GM18519 (cell line): ENCODE results near the gene WTAP.
"Not testable (repeated sequence)": the region's sequence is repeated elsewhere in the genome, so short reads cannot be mapped to it uniquely, and the experiment has no call there.

Experiments
- ATAC-seq: cut with Tn5 transposase; IDR thresholded peaks from one replicate; pipeline ENCODE4 v1.9.1; 2021; ENCODE audit warnings: mild to moderate bottlenecking, moderate library complexity; ENCODE audit not compliant: unreplicated experiment, low FRiP score

Gene WTAP

DNA sequence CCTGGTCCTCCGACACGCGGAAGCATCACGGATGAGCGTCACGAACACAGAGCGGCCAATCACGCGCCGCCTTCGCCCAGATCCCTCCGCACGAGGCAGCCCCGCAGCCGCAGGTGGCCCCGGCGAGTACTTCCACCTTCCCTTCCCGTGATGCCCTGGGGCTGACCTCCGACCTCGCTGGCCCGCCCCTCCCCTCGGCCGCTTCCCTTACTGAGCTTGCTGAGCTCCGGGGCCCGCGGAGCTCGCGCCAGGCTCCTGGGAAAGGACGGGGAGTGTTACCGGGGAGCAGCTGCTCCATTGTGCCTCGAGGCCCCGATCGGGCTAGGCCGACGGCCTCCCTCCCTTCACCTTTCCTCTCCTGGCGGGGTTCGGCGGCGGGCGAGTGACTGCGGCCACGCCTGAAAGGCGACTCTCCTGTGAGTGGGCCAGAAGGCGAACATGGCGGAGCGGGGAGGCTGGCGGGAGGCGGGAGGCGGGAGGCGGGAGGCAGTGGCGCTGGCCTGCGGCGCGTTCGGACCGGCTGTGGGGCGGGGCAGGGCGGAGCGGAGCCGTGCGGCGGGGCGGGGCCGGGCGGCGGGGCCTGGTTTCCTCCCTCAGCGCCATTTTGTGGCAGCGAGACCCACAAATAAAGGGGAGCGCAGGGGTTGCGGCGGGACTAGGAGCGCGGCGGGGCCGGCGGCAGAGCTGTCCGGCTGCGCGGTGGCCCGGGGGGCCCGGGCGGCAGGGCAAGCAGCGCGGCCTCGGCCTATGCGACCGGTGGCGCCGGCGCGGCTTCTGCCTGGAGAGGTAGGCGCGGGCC, at the start of gene WTAP:
Gene WTAP, plus strand, starts transcription at position 589 of the 799 bp plus-strand sequence. CDS start 8,760 bp downstream, outside the sequence.
- ATAC-seq, result peak; percentile 70

DNA sequence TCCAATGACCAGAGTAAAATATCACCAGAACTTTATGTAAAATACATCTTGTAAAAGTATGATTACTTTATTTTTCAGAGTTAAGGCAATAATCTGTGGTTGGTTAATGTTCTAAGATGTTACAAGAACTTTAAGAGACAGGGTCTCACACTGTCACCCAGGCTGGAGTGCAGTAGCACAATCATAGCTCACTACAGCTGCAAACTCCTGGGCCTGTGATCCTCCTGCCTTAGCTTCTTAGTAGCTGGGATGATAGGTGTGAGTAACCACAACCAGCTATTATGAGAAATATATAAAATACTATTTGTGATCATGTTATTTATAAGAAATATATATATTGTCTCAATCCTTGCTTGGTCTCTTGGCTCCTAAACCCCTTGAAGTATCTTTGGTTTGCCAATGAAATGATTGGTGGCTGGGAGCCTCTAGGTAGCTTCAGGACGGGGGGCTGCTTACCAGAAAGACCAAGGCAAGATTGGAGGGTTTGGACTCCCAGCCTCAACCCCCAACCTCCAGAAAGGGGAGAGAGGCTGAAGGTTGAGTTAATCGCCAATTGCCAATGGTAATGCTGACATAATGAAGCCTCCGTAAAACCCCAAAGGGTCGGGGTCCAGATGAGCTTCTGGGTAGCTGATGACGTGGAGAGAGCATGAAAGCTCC, 49.7 kb upstream of the WTAP start:
- no peak for ATAC-seq

DNA sequence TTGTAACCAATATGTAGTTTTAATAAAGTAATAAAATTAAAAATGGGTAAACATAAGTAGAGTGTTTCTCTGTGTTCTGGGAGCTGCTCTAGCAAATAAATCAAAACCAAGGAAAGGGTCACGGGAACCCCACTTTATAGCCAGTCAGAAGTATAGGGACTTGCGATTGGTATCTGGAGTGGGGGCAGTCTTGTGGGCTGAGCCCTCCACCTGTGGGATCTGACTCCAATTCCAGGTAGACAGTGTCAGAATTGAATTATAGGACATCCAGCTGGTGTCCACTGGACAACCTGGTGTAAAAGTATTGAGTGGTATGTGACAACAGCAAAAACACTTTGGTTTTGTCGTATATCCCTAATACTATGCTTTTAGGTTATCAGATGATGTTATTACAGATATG, 48.7 kb upstream of the WTAP start:
- no peak for ATAC-seq

DNA sequence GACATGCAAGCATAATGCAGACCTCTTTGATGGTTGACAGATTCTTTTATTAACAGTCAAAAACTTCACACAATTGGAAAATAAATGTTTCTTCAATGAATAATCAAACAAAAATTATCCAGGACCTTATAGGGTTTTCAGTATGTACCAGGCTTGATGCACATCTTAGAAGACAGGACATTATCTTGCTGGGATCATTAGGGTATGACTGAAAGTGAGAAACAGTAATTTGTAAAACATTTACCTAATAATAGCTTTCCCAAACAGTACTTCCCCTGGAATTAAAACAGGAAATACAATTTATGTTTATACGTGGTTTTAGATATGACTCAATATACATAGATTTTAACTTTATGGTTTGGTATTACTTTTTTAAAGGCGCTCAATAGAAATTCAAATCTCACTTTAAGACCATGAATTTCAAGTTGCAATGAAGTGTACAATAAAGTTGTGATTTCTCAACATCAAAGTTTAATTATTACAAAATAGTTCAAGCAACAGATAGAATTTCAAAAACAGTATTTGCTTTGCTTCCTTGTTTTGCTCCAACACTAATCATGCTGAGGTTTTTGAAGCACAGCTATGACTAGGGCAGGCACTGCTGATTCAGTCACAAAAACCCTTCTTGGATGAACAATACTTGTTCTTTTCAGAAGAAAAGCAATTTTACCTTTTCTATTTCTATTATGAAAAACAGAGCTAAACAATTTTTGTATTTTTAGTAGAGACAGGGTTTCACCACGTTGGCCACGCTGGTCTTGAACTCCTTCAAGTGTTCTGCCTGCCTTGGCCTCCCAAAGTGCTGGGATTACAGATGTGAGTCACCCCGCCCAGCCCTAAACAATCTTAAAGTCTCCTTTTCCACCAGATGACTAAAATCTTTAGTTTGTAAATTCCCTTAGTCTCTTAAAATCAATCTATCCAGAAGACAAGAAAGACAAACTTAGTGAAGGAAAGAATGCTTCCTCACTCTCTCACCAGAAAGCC, 47.9 kb upstream of the WTAP start:
- no peak for ATAC-seq

DNA sequence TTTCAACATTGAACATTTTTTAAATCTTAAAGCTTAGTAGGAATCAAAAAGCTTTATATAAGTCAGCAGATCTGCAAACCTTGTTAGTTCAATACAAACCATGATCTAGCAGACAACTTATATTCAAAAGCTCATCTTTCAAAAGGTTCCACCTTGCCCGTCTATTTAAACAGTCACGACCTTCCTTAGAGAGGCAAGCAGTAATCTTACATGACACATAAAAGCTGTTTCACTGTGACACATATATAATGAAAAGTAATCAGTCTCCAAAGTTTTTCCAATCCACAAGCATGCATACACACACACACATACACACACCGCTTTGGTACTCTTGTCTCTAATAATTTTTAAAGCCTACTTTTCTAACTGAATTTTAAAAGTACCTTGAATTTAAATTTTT, 47.2 kb upstream of the WTAP start:
- no peak for ATAC-seq

DNA sequence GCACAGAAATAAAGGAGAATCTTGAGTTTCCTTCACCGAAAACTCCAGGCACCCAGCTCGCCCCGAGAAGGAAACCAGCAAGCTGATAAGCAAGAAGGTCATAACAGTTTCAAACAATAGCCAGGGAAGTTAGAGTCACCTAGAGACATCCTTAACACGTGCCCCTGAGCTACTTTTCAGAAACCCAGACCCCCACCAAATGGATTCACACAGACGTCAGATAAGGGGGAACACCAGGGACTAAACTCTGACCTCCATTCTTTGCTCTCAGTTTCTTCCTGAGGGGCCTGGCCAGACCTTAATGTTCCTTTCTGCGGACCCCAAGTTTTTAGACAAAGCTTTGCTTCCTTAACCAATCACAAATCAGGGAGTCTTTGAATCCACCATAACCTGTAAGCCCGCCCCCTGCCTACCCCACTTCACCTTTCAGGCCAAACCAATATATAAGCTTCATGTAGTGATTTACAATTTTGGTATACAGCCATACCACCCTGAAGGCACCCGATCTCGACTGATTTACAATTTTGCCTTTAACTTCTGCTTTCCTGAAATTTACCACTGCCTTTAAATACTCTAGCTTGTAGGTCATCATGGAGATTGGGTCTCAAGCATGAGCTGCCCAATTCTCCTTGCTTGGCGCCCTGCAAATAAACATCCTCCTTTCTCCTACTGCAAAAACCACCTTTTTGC, 46.0 kb upstream of the WTAP start:
- no peak for ATAC-seq

DNA sequence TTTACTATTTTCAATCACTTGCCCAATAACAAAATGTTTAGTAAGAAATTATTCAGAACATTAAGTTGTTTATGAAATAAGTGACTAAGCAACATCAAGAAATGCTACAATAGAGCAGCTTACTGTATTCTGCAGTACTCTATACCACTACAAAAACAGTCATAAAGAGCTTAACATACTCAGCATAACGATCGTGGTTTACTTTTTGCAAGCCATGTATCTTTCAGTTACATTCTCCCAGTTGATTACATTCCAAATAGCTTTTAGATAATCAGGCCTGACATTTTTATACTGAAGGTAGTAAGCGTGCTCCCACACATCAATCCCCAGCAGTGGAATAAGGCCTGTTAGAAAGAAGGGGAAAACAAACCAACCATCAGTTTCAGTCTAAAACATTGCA, 45.0 kb upstream of the WTAP start:
- no peak for ATAC-seq

DNA sequence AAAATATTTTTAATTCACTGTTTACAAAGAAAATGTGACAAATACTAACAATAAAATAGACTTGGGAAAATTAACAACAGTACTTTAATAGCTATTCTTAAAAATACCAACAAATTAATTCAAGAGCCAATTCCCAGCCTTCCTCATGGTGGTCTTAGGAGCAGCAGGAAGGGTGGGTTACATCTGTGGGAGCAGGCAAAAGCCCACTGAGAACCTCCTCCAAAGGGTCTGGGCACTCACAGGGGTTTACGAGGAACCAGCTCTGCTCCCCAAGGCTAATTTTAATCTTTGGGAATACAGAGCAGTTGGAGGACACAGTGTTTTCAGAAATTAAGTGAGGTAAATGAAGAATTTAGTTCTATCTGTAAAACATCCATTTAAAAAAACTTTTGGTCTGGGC, 44.5 kb upstream of the WTAP start:
- no peak for ATAC-seq

DNA sequence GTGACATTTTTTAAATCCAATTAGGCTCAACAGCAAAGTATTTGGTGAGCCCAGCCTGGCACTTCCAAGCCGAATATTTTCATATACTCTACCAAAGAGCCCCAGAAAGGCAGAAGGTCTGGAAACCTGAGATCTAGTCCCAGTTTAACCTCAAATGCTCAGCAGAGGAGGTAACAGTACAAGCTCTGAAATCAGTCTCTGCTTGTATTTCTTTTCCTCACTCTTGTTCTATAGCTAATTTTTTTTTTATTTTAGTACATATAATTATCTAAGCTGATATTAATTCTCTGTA, 43.3 kb upstream of the WTAP start:
- ATAC-seq, result no peak

DNA sequence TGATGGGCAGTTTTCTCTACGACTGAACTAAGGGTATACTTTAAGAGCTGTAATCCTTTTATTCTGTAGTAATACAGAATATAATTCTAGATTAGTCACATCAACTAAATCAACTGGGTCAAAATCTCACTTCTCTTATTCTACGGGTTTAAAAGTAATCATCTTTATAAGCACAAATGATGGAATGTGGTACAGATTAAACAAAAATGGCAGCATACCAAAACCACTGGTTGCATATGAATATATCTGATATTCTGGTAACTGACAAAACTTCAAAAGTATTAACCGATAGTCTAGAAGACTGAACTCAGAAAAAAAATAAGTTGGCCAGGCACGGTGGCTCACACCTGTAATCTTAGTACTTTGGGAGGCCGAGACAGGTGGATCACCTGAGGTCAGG, 41.3 kb upstream of the WTAP start:
- ATAC-seq, result no peak

DNA sequence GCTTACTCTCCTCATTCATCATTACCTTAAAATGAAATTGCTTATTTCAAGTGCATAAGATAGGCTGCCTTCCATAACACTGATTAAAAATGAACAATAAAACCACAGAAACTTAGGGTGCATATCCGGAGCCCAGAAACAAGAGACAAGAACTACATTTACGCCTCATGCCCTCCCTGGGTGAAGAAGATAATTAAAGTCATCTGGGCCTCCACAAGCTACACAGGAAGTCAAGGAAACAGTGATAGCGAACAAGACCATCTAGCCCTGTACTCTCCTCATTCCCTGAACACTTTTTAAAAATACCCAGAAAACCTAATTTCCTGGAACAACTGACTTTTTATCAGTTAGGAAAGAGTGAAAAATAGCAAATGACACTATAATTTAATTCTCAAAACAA, 40.6 kb upstream of the WTAP start:
- ATAC-seq, result no peak

DNA sequence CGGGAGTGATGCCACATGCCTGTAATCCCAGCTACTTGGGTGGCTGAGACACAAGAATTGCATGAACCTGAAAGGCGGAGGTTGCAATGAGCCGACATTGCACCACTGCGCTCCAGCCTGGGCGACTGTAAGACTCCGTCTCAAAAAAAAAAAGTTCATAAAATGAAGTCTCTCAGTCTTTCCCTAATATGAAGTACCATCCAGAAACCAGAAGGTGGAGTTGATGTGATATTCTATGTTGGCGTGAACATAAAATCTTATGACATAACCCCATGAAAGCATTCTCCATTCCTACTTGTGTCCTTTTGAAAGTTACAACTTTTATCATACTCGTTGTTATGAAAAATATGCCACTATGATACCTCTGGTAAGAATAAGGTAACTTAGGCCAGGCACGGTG, 40.0 kb upstream of the WTAP start:
- ATAC-seq, result no peak

DNA sequence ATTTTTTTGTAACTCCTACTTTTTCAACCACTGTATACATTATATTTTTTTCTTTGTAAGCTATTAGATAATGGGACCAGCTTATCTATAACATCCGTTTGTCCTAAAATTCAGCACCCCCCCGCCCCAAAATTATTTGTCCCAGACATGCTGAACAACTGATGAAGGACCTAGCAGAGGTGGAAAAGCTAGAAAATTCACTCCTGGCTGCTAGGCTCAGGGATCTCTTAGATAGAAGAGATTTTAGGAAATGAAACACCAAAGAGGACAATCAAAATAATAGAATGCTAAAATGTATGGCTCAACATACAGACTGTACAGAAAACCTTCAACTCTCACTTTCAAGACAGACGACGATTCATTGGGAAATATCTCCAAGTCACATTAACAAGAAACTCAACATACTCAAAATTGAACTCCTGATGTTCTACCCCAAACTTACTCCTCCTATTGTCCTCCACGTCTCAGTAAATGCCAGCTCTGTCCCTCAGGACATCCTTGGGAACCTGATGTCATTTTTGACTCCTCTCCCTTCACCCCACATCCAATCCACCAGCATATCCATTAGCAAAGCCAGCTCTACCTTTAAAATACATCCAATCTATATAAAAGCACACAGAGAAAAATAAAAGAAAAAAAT, 38.9 kb upstream of the WTAP start:
- no peak for ATAC-seq

DNA sequence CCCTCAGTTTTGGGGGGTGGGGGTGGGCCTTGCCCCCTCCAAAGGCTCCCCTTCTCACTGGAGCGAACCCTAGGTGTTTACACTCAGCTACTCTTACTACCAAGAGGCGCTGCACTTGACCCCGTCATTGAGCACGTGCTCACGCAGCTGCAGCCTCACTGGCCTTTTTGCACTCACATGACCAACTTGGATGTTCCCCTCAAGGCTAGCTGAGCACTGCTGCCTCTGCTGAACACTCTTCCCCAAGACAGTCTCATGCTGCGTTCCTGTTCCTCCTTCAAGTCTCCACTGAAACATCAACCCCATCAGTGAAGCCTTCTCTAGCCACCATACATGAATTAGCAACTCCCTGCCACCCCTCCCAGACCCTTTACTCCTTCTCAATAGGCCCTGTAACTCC, 38.3 kb upstream of the WTAP start:
- no peak for ATAC-seq

DNA sequence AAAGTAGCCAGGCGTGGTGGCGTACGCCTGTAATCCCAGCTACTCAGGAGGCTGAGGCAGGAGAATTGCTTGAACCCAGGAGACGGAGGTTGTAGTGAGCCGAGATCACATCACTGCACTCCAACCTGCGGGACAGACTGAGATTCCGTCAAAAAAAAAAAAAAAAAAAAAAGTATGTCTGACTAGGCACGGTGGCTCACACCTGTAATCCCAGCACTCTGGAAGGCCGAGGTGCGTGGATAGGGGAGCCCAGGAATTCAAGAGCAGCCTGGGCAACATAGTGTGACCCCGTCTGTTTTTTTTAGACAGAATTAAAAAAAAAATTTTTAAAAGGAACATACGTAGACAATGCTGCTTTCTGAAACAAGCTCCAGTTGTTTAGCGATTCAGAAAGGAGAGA, 37.2 kb upstream of the WTAP start:
- ATAC-seq, result not testable (repeated sequence)

DNA sequence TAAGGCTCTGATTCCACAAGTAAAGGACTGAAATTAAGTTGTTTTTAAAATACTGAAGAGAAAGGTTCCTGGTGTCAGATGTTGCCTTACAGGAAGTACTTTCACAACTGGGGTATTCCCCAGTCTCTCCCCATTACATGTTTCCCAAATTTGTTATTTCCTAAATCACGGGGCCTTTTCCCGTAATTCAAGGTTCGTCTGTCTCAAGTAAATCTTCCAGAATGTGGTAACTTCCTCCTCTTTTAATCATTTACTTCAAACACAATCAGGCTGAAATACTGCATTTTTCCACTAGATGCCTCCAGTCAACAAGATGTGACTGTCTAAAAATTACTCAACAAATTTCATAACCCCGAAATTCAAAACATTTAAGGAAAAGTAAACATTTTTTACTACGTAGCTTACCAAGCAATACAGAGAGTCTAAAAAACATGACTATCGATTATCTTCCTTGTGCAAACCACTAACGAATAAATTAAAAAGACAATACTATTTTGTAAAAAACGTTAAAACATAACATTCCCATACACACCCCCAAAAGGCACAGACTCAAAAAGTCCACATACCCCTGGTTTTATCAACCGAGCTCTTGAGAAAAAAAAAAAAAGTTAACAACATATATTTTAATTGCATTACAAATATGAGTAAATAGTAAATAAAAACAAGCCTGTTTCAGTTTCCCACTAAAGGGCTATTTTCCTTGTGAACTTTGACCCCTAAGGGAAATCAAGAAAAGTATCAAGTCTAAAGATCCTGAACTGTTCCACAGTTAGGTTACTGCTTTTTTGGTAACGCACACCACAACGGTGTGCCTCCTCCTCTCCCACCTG, 36.0 kb upstream of the WTAP start:
- no peak for ATAC-seq

DNA sequence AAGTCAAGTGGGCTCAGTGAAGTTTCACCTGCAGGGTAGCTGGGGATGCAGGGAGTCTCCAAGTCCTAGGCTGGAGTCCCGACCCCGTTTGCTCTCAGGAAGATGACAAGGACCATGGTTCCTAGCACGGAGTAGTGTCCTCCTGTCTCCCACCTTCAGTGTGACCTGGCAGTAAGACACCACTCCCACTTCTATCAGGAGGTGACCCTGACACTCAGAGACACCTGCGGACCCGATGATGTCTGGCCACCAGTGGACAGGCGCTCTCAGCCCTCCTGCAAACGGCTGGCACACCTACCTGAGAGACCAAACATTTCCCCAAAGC, 35.4 kb upstream of the WTAP start:
- ATAC-seq, result no peak

DNA sequence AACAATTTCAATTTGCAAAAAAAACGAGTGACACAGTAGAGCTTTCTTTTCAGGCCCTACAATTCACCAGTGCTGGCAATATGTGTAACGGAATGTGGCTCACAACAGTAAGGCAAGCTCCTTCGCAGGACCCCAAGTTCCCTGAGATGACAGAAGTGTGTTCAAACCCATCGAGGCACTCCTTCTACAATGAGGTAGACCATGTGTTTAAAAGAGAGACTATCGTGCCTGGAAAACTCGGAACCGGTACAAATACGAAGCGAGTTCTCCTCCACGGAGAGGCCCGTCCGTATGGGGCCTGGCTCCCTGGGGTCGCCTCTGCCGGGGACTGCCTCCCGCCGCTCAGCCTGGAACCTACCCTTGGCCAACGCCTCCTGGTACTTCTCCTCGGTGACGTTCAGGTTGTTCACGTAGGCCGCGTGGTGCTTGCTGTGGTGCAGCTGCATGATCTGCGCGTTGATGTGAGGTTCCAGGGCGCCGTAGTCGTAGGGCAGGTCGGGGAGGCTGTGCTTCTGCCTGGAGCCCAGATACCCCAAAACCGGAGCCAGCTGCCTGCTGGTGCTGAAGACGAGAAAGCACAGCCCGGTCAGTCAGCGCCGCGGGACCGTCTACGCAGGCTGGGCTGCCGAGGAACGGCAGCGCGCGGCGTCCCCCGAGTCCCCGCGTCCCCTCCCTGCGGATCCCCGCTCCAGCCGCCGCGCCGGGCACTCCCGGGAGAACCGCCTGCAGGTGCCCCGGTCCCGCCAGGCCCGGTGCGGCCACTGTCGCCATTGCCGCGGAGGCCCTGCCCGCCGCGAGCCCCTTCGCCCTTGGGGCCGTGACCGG, 34.8 kb upstream of the WTAP start:
- peak; percentile 18 for ATAC-seq
